IMR-90 (cell line): ENCODE results near the gene LILRA2.

Source experiments
- BHLHE40 ChIP-seq: fragments of 150-350 bp; IDR thresholded peaks from 2 replicates; pipeline ENCODE4 v1.6.1; 2016; ENCODE audit warnings: mild to moderate bottlenecking, low read depth, low read length
- CEBPB ChIP-seq: IDR thresholded peaks from 2 replicates; pipeline ENCODE4 v1.6.1; 2012; ENCODE audit warnings: low read depth, low read length, improper control_type of control experiment
- FOS ChIP-seq: fragments of 150-350 bp; IDR thresholded peaks from 2 replicates; pipeline ENCODE4 v1.6.1; 2016; ENCODE audit warnings: low read depth, low read length
- MAFK ChIP-seq: IDR thresholded peaks from 2 replicates; pipeline ENCODE4 v1.6.1; 2012; ENCODE audit warnings: low read depth, low read length, improper control_type of control experiment
- MAZ ChIP-seq: IDR thresholded peaks from 2 replicates; pipeline ENCODE4 v1.6.1; 2012; ENCODE audit warnings: low read depth, mild to moderate bottlenecking, low read length, improper control_type of control experiment, moderate library complexity, borderline replicate concordance
- POLR2A ChIP-seq: IDR thresholded peaks from 2 replicates; pipeline ENCODE4 v1.6.1; 2012; ENCODE audit warnings: mild to moderate bottlenecking, low read depth, low read length
- RAD21 ChIP-seq: IDR thresholded peaks from 2 replicates; pipeline ENCODE4 v1.6.1; 2012; ENCODE audit warnings: low read length, improper control_type of control experiment
- RCOR1 ChIP-seq: IDR thresholded peaks from 2 replicates; pipeline ENCODE4 v1.6.1; 2012; ENCODE audit warnings: mild to moderate bottlenecking, low read length, improper control_type of control experiment; ENCODE audit not compliant: insufficient replicate concordance
- RFX5 ChIP-seq: IDR thresholded peaks from 2 replicates; pipeline ENCODE4 v1.8.0; 2012; ENCODE audit warnings: low read depth, mild to moderate bottlenecking, low read length, moderate library complexity
- SMC3 ChIP-seq: fragments of 150-350 bp; IDR thresholded peaks from 2 replicates; pipeline ENCODE4 v1.6.1; 2016; ENCODE audit warnings: low read depth, mild to moderate bottlenecking, antibody characterized with exemption, low read length, moderate library complexity
- TF ChIP-seq, protein P1 (sequence below): conservative IDR thresholded peaks from 2 replicates; pipeline ENCODE4 v1.5.1; 2012; ENCODE audit warnings: mild to moderate bottlenecking, low read depth, low read length, improper control_type of control experiment
- TF ChIP-seq, protein P2 (sequence below): fragments of 150-350 bp; IDR thresholded peaks from 2 replicates; pipeline ENCODE4 v1.6.1; 2017; ENCODE audit warnings: mild to moderate bottlenecking, antibody characterized with exemption, low read length, low read depth

- TF ChIP-seq, protein P1, sequence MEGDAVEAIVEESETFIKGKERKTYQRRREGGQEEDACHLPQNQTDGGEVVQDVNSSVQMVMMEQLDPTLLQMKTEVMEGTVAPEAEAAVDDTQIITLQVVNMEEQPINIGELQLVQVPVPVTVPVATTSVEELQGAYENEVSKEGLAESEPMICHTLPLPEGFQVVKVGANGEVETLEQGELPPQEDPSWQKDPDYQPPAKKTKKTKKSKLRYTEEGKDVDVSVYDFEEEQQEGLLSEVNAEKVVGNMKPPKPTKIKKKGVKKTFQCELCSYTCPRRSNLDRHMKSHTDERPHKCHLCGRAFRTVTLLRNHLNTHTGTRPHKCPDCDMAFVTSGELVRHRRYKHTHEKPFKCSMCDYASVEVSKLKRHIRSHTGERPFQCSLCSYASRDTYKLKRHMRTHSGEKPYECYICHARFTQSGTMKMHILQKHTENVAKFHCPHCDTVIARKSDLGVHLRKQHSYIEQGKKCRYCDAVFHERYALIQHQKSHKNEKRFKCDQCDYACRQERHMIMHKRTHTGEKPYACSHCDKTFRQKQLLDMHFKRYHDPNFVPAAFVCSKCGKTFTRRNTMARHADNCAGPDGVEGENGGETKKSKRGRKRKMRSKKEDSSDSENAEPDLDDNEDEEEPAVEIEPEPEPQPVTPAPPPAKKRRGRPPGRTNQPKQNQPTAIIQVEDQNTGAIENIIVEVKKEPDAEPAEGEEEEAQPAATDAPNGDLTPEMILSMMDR, result no peak
- TF ChIP-seq CEBPB (no peak), POLR2A (no peak), RAD21 (no peak), MAZ (no peak), FOS (no peak), RFX5 (no peak), SMC3 (no peak), RCOR1 (no peak), MAFK (no peak), BHLHE40 (no peak)
- TF ChIP-seq, protein P2, sequence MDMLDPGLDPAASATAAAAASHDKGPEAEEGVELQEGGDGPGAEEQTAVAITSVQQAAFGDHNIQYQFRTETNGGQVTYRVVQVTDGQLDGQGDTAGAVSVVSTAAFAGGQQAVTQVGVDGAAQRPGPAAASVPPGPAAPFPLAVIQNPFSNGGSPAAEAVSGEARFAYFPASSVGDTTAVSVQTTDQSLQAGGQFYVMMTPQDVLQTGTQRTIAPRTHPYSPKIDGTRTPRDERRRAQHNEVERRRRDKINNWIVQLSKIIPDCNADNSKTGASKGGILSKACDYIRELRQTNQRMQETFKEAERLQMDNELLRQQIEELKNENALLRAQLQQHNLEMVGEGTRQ, result no peak
Observed at GRCh38 chr19:54548806-54549205, 24.8 kb upstream of the LILRA2 start.
